Stomach (tissue), 4 donors: ENCODE data around the gene RBX1.

ENCODE experiments used
- POLR2A ChIP-seq, 4 donors: fragments of 450-650 bp; IDR thresholded peaks; one replicate each; pipeline ENCODE4 v1.6.1; 2016; ENCODE audit warnings: antibody characterized with exemption in 4 of 4, control low read depth in 2 of 4, mild to moderate bottlenecking in 1 of 4, moderate library complexity in 1 of 4
- TF ChIP-seq, protein P1 (sequence below), 7 experiments: fragments of 450-650 bp in 4 of 7; fragments of 200-600 bp in 3 of 7; sonication (generic) in 3 of 7; IDR thresholded peaks; one replicate each; pipeline ENCODE4 v1.5.1; 2016 to 2019; ENCODE audit warnings: antibody characterized with exemption in 7 of 7, control low read depth in 2 of 7, mild to moderate bottlenecking in 1 of 7

GRCh38 chr22:40955571-40955970 lies 4.4 kb downstream of the RBX1 start:
- TF ChIP-seq, protein P1, sequence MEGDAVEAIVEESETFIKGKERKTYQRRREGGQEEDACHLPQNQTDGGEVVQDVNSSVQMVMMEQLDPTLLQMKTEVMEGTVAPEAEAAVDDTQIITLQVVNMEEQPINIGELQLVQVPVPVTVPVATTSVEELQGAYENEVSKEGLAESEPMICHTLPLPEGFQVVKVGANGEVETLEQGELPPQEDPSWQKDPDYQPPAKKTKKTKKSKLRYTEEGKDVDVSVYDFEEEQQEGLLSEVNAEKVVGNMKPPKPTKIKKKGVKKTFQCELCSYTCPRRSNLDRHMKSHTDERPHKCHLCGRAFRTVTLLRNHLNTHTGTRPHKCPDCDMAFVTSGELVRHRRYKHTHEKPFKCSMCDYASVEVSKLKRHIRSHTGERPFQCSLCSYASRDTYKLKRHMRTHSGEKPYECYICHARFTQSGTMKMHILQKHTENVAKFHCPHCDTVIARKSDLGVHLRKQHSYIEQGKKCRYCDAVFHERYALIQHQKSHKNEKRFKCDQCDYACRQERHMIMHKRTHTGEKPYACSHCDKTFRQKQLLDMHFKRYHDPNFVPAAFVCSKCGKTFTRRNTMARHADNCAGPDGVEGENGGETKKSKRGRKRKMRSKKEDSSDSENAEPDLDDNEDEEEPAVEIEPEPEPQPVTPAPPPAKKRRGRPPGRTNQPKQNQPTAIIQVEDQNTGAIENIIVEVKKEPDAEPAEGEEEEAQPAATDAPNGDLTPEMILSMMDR (IDR thresholded peaks at IDR 0.05): no peak
- TF ChIP-seq POLR2A (IDR thresholded peaks at IDR 0.05): no peak
